NCI-H748 treated with DMSO at 0.1 percent for 48 hours (cell line): ENCODE data around the gene MEGF9.

Experiments
- DNase-seq: peaks from one replicate; lab custom pipeline; 2025; lab: John Stamatoyannopoulos, UW

Gene MEGF9

DNA sequence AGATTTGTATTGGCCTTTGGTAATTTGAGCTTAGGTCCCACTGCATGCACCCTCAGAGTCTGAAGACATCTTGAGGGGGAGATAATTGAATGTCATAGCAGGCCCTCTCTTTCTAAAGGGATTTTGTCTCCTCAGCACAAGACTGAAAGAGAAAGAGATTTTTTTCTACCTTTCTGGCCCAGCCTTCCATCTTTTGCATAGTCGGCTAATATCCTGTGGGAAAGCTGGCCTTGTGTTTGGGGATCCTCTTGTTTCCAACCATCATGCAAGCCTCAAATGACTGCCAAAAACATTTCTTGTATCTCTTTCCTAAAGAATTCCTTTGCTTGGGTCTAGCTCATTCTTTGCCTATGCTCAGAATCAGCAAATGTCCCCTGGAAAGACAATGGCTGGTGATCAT lies 92.3 kb downstream of the MEGF9 start:
- no peak for DNase-seq

DNA sequence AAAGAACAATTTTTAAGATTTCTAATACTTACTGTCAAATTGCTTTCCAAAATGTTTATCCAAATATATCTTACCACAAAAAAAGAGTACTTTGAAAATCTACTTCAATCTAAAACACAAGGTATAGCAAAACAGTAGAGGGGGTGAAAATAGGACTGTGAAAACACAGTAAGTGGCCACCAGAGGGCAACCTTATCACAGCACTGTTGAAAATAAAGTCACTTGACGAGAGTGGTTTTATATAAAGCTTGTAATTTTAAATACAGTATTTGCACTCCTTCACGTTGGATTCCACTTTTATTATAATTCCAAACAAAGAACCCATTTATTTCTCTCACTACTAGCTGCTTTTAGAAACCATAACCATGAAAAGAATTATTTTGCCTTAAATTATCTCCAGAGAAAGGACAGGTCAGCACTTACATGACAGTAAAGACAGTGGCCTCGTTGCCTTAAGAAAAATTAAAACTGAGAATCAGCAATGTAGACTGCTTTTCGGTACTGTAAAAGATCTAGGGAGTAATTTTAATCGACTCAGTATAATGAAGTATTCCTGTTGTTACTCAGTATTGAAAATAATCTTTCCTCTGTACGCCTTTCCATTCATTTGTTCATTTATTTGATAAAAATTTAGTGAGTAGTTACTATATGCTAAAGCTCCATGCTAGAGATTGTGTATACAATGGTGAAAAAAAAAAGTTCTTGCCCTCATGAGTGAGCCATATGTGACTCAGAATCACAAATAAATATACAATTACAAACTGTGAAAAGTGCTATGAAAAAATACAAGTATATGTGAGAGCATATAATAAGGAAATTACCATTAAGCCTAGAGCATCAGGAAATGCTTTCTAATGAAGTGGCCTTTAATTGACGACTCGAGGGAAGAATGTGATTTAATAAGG lies 94.3 kb downstream of the MEGF9 start:
- DNase-seq, result peak; percentile 49

DNA sequence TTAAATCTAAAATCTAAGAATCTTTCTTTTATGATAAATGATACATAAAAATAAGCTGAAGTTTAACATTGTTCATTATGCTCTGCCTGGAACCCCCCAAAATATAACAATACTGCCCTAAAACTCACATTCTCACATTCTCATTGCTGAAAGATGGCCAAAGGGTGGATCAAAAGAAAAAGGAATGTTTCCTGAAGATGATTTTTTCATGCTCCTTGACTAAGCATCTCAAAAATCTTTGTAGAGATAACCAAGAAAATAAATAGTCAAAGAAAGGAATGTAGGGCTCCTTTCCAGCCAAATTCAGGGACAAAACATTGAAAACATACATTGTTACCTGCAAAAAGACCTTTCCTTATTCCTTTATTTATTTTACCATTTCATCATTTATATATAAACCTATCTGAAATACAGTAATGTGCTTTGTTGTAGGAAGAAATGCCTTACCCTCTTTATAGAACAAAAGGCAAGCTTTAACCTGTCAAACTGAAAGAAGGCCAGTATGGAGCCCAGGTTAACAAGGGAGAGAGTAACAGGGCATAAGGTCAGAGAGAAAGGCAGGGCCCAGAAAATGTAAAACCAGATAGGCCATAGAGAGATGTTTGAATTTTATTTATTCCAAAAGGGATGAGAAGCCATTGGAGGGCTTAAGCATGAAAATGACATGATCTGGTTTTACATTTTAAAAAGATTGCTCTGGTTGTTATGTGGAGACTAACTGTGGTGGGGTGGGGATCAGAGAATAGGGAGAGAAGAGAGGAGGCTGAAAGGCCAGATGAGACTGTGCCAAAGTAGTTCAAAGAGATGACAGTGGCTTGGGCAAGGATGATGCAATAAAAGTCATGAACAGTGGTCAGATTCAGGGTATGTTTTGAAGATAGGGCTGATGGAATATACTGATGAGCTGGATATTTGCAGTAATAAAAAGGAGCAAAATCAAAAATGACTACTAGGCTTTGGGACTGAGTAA lies 97.0 kb downstream of the MEGF9 start:
- DNase-seq, result no peak

DNA sequence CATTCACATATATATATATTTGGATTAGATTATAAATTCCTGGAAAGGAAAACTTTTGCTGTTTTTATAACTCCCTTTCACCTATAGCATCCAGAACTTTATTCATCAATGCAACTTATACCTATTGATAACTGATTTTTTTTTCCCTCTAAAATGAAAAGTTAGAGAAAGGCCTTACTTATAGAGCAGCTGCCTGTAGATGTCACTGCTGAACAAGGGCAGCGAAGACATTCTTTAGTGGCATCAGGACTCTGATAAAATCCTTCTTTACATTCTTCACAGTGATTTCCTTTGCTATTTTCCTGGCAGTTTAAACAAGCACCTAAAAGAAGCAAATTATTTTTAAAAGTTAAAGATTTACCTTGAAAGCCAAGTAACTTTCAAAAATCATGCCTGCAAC lies 102.1 kb downstream of the MEGF9 start:
- DNase-seq, result no peak

DNA sequence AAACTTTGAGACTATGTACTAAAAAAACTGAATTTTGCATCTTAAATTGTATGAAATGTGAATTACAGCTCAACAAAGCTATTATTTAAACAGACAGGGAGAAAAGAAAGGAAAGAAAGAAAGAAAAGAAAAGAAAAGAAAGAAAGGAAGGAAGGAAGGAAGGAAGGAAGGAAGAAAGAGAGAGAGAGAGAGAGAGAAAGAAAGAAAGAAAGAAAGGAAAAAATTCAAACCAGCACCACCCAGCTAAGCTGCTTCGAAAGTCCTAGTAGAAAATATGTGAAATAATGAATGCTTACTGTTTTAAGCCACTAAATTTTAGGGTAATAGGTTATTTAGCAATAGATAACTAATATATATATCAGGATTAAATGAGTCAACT lies 102.6 kb downstream of the MEGF9 start:
- no peak for DNase-seq

DNA sequence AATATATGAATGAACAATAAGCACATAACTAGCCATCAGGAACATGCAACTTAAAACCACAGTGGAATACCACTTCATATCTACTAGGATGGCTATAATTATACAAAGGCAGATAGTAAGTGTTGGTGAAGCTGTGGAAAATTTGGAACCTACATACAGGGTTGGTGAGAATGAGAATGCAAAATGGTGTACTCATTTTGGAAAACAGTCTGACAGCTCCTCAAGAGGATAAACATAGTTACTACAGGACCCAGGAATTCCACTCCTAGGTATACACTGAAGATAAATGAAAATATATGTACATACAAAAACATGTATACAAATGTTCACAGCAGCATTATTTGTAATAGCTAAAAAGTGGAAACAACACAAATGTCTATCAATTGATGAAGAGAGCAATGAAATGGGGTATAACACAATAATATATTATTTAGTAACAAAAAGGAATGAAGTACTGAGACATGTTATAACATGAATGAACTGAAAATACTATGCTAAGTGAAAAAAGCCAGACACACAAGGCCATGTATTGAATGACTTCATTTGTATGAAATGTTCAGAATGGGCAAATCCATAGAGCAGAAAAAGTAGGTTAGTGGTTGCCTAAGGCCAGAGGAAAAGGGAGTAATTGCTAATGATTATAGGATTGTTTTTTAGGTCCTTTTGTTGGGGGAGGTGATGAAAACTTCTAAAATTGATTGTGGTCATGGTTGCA lies 103.1 kb downstream of the MEGF9 start:
- DNase-seq, result no peak

DNA sequence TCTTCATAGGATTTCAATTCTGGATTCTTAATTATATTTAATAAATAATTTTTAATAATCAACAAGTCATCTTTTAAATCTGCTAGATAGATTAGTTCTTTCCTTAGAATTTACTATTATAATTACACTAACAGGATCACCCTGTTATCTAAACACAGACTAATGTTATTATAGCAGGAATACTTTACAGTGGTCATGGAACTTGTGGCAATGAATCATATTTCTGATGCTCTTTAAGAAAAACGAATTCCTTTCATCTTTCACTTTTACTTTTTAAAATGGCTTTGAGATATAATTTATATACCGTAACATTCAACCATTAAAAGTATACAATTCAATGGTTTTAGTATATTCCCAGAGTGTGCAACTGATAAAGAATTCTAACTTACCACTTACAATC lies 104.6 kb downstream of the MEGF9 start:
- no peak for DNase-seq

DNA sequence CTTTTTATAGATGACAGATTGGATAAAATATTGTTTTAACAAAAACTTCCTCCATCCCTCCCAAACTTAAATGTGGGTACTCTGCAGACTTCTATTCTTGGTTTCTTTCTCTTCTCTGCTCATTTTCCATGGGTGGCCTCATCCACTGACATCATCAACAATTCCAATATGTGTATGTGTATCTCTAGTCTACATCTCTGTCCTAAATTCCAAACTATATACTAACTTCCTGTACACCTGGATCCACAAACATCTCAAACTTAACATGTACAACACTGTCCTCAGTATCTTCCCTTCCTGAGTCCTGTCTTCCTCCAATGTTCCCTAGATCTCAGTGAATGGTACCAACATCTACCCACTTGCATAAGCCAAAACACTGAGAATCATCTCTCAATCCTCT lies 105.8 kb downstream of the MEGF9 start:
- no peak for DNase-seq

DNA sequence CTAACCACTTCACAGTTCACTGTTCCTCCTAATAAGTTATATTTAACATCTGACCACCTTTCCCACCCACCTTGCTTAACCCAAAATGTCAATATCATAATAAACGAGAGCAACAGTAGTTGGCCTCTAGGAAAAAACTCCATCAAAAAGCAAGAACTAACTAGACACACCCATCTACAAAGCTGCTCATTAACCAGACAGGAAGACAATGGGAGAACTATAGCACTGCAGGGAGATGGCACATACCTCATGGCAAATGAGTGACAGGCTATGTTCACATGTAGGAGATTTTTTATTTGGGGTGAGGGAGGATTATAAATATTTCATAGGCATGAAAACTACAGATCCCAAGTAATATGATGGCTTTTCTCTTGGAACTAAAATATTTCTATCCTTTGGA lies 110.7 kb downstream of the MEGF9 start:
- no peak for DNase-seq

DNA sequence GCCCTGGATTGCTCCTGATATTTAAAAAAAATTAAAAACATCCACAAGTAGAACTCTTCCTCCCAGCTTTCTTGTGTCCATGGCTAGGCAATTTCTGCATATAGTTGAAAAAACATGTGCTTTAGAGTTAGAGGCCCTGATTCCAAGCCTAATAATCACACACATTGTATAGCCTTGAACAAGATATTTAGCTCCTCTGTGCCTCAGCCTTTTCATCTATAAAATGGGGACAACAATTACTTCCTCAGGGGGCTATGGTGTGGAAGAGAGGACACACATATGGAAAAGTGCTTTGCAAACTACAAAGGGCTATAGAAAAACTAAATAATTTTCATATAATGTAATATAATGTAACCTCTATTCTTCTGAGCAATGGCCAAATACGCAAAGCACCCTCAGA lies 111.3 kb downstream of the MEGF9 start:
- DNase-seq, result no peak

DNA sequence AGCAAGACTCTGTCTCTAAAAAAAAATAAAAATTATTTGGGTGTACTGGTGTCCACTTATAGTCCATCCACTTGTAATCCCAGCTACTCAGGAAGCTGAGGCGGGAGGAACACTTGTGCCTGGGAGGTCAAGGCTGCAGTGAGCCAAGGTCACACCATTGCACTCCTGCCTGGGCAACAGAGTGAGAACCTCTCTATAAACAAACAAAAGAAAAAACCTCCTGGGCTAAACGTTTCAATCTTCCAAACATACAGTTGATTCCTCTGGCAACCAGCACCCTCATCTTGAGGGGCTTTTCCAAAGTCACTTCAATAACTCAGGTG lies 120.4 kb downstream of the MEGF9 start:
- no peak for DNase-seq

DNA sequence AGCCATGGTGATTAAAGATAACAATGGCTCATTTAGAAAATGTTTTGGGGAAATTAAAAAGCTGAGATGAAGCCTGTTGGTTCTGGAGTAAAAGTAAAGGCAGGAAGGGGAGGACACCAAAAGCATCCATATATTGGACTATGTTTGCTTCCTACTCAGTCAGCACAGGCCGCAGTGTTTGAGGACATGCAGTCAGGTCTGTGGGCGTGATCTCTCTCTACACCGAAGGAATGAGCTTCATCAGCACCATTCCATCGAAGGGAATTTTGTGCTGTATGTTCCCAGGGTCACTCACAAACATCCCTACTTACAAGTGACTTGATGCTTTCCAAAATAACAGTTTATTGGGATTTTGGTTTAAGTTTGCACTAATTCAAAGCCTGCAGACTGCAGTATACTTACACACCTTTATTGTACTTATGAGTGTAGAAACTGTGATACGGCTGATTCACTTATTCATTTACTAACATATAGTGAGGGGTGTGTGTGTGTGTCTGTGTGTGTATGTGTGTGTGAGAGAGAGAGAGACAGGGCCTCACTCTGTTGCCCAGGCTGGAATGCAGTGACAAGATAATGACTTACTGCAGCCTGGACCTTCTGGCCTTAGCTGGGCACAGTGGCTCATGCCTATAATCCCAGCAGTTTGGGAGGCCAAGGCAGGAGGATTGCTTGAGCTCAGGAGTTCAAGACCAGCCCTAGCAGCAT lies 120.9 kb downstream of the MEGF9 start:
- no peak for DNase-seq

DNA sequence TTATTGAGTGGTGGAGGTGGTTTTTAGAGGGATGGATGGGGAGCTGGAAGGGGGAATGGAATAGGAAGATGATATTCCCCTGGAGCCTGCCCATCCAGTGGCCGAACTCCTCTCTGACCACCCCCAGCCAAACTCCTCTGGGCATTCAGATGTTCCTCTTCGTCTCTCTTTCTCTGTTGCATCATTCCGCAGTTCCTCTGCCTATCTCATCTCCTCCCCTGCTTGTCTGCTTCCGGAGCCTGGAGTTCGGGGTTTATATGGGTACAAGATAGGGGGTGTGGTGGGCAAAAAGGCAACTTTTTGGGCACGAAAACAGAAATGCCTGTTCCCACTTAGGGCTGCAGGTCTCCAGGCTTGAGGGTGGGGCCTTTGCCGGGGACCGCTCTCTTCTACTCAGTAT lies 122.1 kb downstream of the MEGF9 start:
- no peak for DNase-seq

DNA sequence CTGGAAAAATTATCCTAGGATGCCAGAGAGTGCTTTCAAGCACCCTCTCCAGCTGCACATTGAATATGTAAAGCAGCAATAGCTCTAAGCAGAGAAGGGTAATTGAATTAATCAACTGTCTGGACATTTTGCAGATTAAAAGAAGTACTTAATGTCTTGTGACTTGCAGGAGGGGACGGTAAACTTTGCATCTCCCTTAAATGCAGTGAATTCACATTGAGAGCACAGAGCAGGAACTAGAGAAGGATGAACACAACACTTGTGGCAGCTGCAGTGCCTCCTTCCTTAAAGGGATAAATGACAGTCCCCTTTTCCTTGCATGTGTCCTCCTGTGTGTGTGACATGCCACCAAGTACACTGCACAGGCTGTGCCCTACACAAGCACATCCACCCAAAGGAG lies 126.9 kb downstream of the MEGF9 start:
- DNase-seq, result no peak

DNA sequence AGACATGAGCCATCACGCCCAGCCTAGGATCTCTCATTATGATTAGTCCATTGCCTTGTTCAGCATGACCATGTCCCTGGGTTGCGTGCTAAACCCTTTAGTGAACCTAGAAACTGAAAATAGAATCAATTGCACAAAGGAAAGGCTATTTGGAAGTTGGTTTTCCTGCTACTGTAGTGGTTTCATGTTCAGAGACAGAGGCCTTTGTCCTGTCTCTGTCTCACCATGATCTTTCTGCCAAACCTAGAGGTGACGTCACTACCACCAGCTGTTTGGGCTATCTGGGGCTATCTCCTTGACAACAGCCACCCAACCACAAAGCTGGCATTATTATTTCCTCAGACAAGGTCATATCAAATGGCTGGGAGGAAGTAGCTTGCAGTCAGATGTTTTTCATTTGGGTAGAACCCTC lies 130.3 kb downstream of the MEGF9 start:
- peak; percentile 42 for DNase-seq

DNA sequence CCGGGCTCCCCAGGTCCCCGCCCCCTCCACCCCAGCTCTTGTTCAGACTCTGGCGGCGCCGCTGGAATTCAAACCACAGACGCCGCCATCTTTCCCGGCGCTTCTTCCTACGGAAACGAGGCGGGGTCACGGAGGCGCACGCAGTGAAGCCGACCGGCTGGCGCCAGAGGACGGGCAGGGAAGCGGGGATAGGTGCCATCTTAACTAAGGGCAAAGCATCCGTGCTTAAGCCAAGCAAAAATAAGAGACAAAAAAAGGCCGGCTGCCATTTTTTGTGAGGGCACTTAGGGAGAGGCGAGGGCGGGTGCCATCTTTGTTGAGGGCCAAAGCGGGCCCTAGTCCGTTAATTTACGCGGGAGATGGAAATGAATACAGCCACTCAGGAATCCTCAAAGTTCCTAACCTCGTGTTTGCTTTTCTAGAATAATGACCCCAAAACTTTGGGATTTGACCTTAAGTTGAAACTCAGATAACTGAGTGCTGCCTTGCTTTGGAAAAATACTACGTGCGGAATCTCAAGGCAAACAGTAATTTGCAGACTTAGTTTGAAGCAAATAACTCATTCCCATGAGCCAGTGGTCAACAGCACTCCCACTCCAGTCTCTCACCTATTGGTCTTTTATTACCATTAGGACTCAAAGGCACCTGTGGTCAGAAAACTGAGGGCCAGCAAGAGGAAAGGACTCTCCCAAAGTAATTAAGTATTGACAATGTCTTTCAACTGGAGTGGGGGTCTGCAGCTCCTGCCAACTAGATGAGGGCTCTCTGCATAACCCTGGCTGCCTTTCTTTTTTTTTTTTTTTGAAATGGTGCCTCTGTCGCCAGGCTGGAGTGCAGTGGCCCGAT lies 134.0 kb downstream of the MEGF9 start, which contains the start of gene CDK5RAP2:
TSS of gene CDK5RAP2 (minus strand) at position 117 of the 846 bp plus-strand sequence. CDS start 189 bp downstream, outside the sequence.
- peak; percentile 96 for DNase-seq

DNA sequence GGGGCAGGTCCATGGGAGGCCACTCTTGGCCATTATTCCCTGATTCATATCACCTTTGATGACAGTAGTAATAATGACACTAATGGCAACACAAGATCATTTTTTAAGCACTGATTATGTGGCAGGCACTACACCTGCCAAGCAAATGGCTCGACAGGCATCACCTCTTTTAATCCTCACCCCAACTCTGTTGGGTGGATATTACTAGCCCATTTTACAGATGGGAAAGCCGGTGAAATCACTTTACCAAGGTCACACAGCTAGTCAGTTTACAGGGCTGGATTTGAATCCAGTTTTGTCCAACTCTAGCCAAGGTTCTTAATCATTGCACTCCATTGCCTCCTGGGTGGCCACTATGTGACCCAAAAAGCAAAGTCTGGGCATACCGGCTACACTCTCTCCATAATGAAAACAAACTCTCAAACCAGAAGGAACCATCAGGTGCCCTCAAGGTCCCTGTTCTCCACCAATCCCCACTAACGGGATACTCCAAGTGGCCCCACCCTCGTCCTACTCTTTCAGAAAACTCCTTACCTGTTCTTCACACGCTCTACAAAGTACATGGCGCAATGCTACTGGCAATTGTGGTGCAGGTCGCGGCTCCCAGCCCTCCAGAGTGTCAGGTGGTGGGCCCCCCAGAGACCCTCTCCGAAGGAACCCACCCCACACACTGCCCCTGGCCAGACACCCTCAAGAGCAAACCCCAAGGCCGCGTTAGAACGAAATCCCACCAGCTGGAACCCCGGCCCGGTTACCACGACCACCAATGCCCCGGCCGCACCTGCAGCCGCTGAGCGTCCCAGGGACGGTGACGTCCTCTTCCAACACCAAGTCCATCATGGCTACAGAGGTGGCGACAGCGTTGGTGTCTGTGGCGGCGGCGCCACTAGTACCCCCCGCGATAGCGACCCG lies 134.9 kb downstream of the MEGF9 start:
- DNase-seq, result no peak

DNA sequence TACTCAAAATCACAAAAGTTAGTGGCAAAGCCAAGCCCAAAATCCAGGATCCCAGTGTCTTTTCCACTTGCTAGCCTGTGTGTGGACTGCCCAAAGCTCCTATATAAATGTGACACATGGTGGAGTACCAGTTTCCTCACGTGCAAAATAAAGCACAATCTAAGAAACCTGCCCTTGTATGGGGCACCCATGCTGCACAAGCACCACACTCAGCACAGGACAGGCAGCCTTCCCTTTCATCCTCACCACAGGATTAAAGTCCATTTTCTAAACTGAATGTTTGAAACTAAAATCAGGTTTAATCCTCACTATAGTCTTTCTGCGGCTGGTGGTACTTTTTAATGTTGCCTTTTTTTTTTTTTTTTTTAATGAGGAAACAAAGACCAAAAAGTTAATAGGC lies 139.8 kb downstream of the MEGF9 start:
- no peak for DNase-seq

DNA sequence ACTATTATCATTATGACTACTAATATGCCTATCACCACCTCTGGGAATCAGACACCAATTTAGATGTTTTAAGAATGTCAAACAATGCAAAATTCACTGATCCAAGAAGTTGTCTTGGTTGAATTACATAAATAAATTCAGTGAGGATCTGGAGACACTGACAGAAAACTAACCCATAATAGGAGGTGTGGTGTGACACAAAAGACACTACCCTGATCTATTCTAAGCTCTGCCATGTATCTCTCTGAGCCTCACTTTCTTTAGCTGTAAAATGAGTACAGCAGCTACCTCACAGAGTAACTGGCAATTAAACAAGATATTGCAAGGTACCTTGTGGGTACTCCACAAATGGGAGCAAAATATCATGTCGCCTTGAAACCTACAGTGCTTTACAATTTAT lies 141.8 kb downstream of the MEGF9 start:
- DNase-seq, result no peak
